HepG2 (cell line): ENCODE data around the gene HEPHL1. TPM values are rescaled to one million over a fixed set of nuclear protein-coding genes. Genes with fewer than 3 reads are reported as not detected.

Experiments used
- ATAC-seq: fragments of 200-7000 bp; cut with Tn5 transposase; 3 replicates; pipeline ENCODE4 v1.9.1; 2020; ENCODE audit warnings: mild to moderate bottlenecking, moderate library complexity
- BruUV-seq: library from RNA; stranded (reverse); fragments of 400-500 nt; replicated peaks from 2 replicates; lab custom pipeline; 2021; lab: Mats Ljungman, UMichigan
- CTCF ChIA-PET: fragments of 300-600 bp; formaldehyde crosslinking; extraction: SDS; loops from one replicate; lab custom pipeline; 2021; ENCODE audit warnings: low total read pairs, inconsistent platforms, low intra/inter-chr PET ratio; lab: Yijun Ruan, JAX
- POLR2A ChIA-PET: fragments of 350-600 bp; sonication (Branson Sonifier 250); formaldehyde crosslinking; loops from one replicate; lab custom pipeline; 2020; ENCODE audit warnings: antibody characterized with exemption, inconsistent platforms; lab: Yijun Ruan, JAX
- DNase-seq: peaks from one replicate; pipeline ENCODE4 v3.0.0-alpha.2; 2015; ENCODE audit warnings: low spot score
- FAIRE-seq: peaks from 3 replicates; lab custom pipeline; 2011; peaks lifted over from hg19 to GRCh38; lab: Jason Lieb, UNC
- H2AFZ ChIP-seq: one replicate; pipeline ENCODE4 v1.6.1; 2011; ENCODE audit warnings: low read length, inconsistent platforms
- H3K27ac ChIP-seq: fragments of 300-600 bp; 3 replicates; pipeline ENCODE4 v1.8.0; 2011; ENCODE audit warnings: mixed run types, mild to moderate bottlenecking, mixed read lengths, low read length, inconsistent platforms; ENCODE audit not compliant: insufficient read depth; ENCODE audit errors: extremely low read length
- H3K27me3 ChIP-seq, 2 experiments: fragments of 200-600 bp in 1 of 2; 2 replicates in 1 of 2; 3 replicates in 1 of 2; pipeline versions ENCODE4 v1.6.0 to v1.8.0; 2011; ENCODE audit warnings: low read length in 2 of 2, mild to moderate bottlenecking in 2 of 2, moderate library complexity in 2 of 2, inconsistent platforms in 1 of 2; ENCODE audit not compliant: insufficient read depth in 2 of 2, control insufficient read depth in 1 of 2
- H3K36me3 ChIP-seq, 2 experiments: fragments of 200-600 bp in 1 of 2; replicated peaks in 1 of 2; 2 replicates in 1 of 2; 3 replicates in 1 of 2; pipeline versions ENCODE4 v1.5.1 to v1.8.0; 2011; ENCODE audit warnings: low read length in 2 of 2, inconsistent platforms in 1 of 2; ENCODE audit not compliant: insufficient read depth in 2 of 2, control insufficient read depth in 1 of 2
- H3K4me1 ChIP-seq: 2 replicates; pipeline ENCODE4 v1.5.1; 2012; ENCODE audit warnings: low read length, inconsistent platforms; ENCODE audit not compliant: insufficient read depth
- H3K4me2 ChIP-seq: 2 replicates; pipeline ENCODE4 v1.6.0; 2011; ENCODE audit warnings: low read depth, low read length, inconsistent platforms
- H3K4me3 ChIP-seq, 3 experiments: fragments of 200-600 bp in 1 of 3; sonication (generic), shearing (Covaris generic) in 1 of 3; replicated peaks in 1 of 3; 2 replicates each; pipeline ENCODE4 v1.5.1; 2011 to 2016; ENCODE audit warnings: low read length in 3 of 3, inconsistent platforms in 2 of 3, low read depth in 2 of 3, mild to moderate bottlenecking in 2 of 3, control low read depth in 1 of 3, mixed read lengths in 1 of 3; ENCODE audit not compliant: insufficient read depth in 1 of 3
- H3K79me2 ChIP-seq: one replicate; pipeline ENCODE4 v1.6.1; 2011; ENCODE audit warnings: low read length, inconsistent platforms; ENCODE audit not compliant: insufficient read depth
- H3K9ac ChIP-seq: 2 replicates; pipeline ENCODE4 v1.6.0; 2011; ENCODE audit warnings: mild to moderate bottlenecking, low read depth, low read length, inconsistent platforms; ENCODE audit not compliant: insufficient read depth
- H3K9me3 ChIP-seq: 2 replicates; pipeline ENCODE4 v1.5.1; 2012; ENCODE audit warnings: mild to moderate bottlenecking, low read length
- H4K20me1 ChIP-seq: 2 replicates; pipeline ENCODE4 v1.6.0; 2011; ENCODE audit warnings: inconsistent platforms, mild to moderate bottlenecking, low read length, moderate library complexity; ENCODE audit not compliant: insufficient read depth
- GLI4 ChIP-seq: sonication (generic); formaldehyde crosslinking; IDR thresholded peaks from 2 replicates; pipeline ENCODE4 v1.5.1; 2020; ENCODE audit warnings: missing genetic modification reagents, mild to moderate bottlenecking, moderate library complexity, borderline replicate concordance
- NFYB ChIP-seq: sonication (generic); formaldehyde crosslinking; IDR thresholded peaks from 2 replicates; pipeline ENCODE4 v1.4.0; 2020; ENCODE audit warnings: missing genetic modification reagents
- NFYC ChIP-seq: IDR thresholded peaks from 2 replicates; pipeline ENCODE4 v1.6.1; 2016; ENCODE audit warnings: missing genetic modification reagents, missing compliant biosample characterization
- RBM22 ChIP-seq: fragments of 200-400 bp; formaldehyde crosslinking; optimal IDR thresholded peaks from 2 replicates; pipeline ENCODE3; 2017; ENCODE audit warnings: mild to moderate bottlenecking, low read length, moderate library complexity
- ZMYM2 ChIP-seq: sonication (generic); formaldehyde crosslinking; IDR thresholded peaks from 2 replicates; pipeline ENCODE4 v1.8.0; 2022; ENCODE audit warnings: mild to moderate bottlenecking, missing genetic modification reagents
- ZNF614 ChIP-seq: IDR thresholded peaks from 2 replicates; pipeline ENCODE4 v1.6.1; 2018; ENCODE audit warnings: missing biosample characterization, missing genetic modification reagents, inconsistent platforms, borderline replicate concordance
- ZNF713 ChIP-seq: sonication (generic); formaldehyde crosslinking; IDR thresholded peaks from 2 replicates; pipeline ENCODE4 v1.4.0; 2020; ENCODE audit warnings: mild to moderate bottlenecking, missing genetic modification reagents
- whole genome bisulfite sequencing: methylation state at CpG from one replicate; pipeline ENCODE4 v1.1.6; 2017; ENCODE audit warnings: low lambda C conversion rate; 5-methylcytosine and 5-hydroxymethylcytosine counted together
- in situ Hi-C: cut with HindIII; loops from 2 replicates; pipeline ENCODE4 v1.10.0; 2017; ENCODE audit warnings: low pct_unique_long_range_greater_than_20kb; ENCODE audit not compliant: extremely low pct_ligation_motif_present
- intact Hi-C: fragments of 100-400 bp; cut with micrococcal nuclease; formaldehyde crosslinking; loops from one replicate; pipeline ENCODE4 v1.10.0; 2022; ENCODE audit not compliant: unreplicated experiment
- polyA plus RNA-seq, 8 experiments: library from polyadenylated mRNA; depleted of rRNA in 3 of 8; stranded (reverse) in 7 of 8; unstranded in 1 of 8; fragments of >200 nt; fragmentation: Illumina TruSeq in 4 of 8; extraction: Trizol in 4 of 8; gene quantifications; 2 replicates each; pipeline versions ENCODE4 v1.2.1 to v1.2.3, GENCODE V29; 2011 to 2016; ENCODE audit warnings: low read depth in 4 of 8, missing spikeins in 1 of 8, mixed read lengths in 1 of 8; ENCODE audit not compliant: insufficient read depth in 1 of 8
- total RNA-seq, 5 experiments: library from RNA; depleted of rRNA; stranded (reverse); fragments of >200 nt; fragmentation: Illumina TruSeq; extraction: Trizol; gene quantifications; 2 replicates each; pipeline ENCODE4 v1.2.3, GENCODE V29; 2016; ENCODE audit warnings: low read depth in 1 of 5
- TF ChIP-seq, protein P1 (sequence below): sonication (generic); formaldehyde crosslinking; IDR thresholded peaks from 2 replicates; pipeline ENCODE4 v1.5.1; 2020; ENCODE audit warnings: missing genetic modification reagents, mild to moderate bottlenecking, borderline replicate concordance

Gene HEPHL1
- total and polyA plus RNA-seq, 2 of the 13 experiments (the other 11 are each of a cell fraction or from before 2014, with no cell fraction given) = 0.04 to 0.05 TPM

GRCh38 chr11:94120946-94121345 lies 99.8 kb downstream of the HEPHL1 start:
- H3K27me3 ChIP-seq = no peaks in the 10 kb centered on the region
- FAIRE-seq = no peak
- intact Hi-C loops = loop anchor here (10.0 kb wide), 1 partner anchor 196 kb away; no protein-coding TSS in a partner anchor
- no peak for ATAC-seq
- TF ChIP-seq ZMYM2 (CRISPR knock-in tag) = no peak
- CTCF ChIA-PET = no interaction called here
- no peaks in the 10 kb centered on the region for H3K36me3 ChIP-seq
- in situ Hi-C loops = no loop called here
- no peaks in the 10 kb centered on the region for H4K20me1 ChIP-seq
- H3K4me1 ChIP-seq = peaks cover 16% of the 10 kb centered on the region
- no peak overlapping the region for H3K4me2 ChIP-seq
- POLR2A ChIA-PET = no interaction called here
- no peak overlapping the region for H3K9ac ChIP-seq
- no peak overlapping the region for H2AFZ ChIP-seq
- H3K4me3 ChIP-seq = no peak overlapping the region
- H3K9me3 ChIP-seq = no peaks in the 10 kb centered on the region
- WGBS = 66% methylated on average over 6 of the region's 6 CpGs
- no peak overlapping the region for H3K27ac ChIP-seq
- BruUV-seq = no TSS peak
- DNase-seq = no peak
- H3K79me2 ChIP-seq = no peaks in the 10 kb centered on the region

GRCh38 chr11:94125407-94126115 lies 104.4 kb downstream of the HEPHL1 start:
- intact Hi-C loops (loop anchor here (5.0 to 10.0 kb wide), 2 partner anchors 201 to 367 kb away; partner anchors contain the start of genes ANKRD49 and MRE11), in situ Hi-C loops (no loop called here)
- no peak for ATAC-seq
- no peak for DNase-seq
- H3K9me3 ChIP-seq = no peaks in the 10 kb centered on the region
- H3K4me2 ChIP-seq = no peak overlapping the region
- CTCF ChIA-PET = no interaction called here
- TF ChIP-seq GLI4 (CRISPR knock-in tag) (no peak), ZNF614 (no peak), NFYC (CRISPR knock-in tag) (0 out of 2 replicates have a peak, but pooled peaks have one; percentile 13), ZNF713 (CRISPR knock-in tag) (no peak), RBM22 (no peak), NFYB (CRISPR knock-in tag) (peak; percentile 49; the same call in 1 of the 2 replicates)
- TF ChIP-seq, protein P1, sequence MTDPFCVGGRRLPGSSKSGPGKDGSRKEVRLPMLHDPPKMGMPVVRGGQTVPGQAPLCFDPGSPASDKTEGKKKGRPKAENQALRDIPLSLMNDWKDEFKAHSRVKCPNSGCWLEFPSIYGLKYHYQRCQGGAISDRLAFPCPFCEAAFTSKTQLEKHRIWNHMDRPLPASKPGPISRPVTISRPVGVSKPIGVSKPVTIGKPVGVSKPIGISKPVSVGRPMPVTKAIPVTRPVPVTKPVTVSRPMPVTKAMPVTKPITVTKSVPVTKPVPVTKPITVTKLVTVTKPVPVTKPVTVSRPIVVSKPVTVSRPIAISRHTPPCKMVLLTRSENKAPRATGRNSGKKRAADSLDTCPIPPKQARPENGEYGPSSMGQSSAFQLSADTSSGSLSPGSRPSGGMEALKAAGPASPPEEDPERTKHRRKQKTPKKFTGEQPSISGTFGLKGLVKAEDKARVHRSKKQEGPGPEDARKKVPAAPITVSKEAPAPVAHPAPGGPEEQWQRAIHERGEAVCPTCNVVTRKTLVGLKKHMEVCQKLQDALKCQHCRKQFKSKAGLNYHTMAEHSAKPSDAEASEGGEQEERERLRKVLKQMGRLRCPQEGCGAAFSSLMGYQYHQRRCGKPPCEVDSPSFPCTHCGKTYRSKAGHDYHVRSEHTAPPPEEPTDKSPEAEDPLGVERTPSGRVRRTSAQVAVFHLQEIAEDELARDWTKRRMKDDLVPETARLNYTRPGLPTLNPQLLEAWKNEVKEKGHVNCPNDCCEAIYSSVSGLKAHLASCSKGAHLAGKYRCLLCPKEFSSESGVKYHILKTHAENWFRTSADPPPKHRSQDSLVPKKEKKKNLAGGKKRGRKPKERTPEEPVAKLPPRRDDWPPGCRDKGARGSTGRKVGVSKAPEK (CRISPR knock-in tag) = no peak
- WGBS = 90% methylated on average over 7 of the region's 8 CpGs
- no peak overlapping the region for H3K4me3 ChIP-seq
- no TSS peak for BruUV-seq
- no peak for FAIRE-seq
- no peaks in the 10 kb centered on the region; a peak in 1 of 5 replicates for H3K27me3 ChIP-seq
- no peak overlapping the region for H3K9ac ChIP-seq
- H3K36me3 ChIP-seq = no peaks in the 10 kb centered on the region
- no peak overlapping the region for H3K27ac ChIP-seq
- POLR2A ChIA-PET = no interaction called here
- peaks cover 23% of the 10 kb centered on the region for H3K4me1 ChIP-seq
- H3K79me2 ChIP-seq = peaks cover 12% of the 10 kb centered on the region
- H2AFZ ChIP-seq = no peak overlapping the region
- no peaks in the 10 kb centered on the region; the same call in 1 of the 2 replicates for H4K20me1 ChIP-seq
